GM20000 (cell line): ENCODE data around the gene SLC39A11.

Experiments used
- DNase-seq: peaks from one replicate; pipeline ENCODE4 v3.0.0; 2012; ENCODE audit warnings: low spot score
- CTCF ChIP-seq: IDR thresholded peaks from 2 replicates; pipeline ENCODE4 v1.5.1; 2012; ENCODE audit warnings: mild to moderate bottlenecking, control low read depth; ENCODE audit errors: extremely low read depth, missing control alignments

The SLC39A11 gene

DNA sequence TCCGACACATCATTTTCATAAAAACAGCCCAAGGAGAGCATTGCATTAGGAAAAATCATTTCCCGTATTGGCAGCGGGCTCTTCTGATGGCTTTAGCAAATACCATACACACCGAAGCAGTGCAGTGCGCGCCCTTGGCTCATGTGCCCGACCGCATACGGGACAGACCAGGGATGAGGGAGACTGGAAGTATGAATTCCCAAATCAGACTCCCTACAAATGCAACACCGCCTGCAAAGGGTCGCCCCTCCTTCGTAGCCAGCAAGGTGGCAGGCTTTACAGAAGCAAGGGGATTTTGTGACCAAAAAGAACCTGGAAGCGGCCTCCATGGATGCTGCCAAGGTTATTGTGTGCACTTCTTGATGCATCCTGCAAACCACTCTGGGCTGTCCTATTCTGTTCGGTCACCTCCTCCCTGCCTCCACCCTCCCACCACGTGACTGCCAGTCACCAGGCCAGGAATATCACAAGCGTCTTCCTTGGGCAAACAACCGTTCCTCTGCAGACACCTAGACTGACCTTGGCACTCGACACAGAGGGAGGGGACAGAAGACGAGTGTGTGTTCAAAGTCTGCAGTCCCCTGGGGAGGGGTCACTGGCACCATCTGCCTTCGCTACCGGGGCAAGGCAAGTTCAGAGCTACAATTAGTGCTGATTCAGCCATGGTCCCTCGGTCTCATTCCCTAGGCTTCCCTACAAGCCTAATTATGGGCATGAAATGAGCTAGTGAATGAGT is 460.4 kb downstream of the SLC39A11 start:
- no peak for TF ChIP-seq CTCF
- DNase-seq: no peak

- DNase-seq: no peak
- no peak for TF ChIP-seq CTCF
Measured at GRCh38 chr17:72631568-72631948, 460.9 kb downstream of the SLC39A11 start.

DNA sequence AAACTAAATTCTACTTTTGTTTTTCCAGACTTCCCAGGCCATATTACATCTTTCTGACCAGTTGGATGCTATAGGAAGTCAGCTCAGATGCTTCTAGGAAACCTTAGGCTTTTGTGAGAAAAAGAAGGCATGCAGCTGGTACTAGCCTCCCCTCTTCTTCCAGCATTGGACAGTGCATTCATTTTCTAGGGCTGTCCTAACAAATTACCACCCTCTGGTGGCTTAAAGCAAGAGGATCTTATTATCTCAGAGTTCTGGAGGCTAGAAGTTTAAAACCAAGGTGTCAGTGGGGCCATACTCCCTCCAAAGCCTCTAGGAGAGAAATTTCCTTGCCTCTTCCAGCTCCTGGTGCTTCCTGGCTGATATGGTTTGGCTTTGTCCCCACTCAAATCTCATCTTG is 467.8 kb downstream of the SLC39A11 start:
- no peak for DNase-seq
- no peak for TF ChIP-seq CTCF

- no peak for TF ChIP-seq CTCF
- no peak for DNase-seq
Measured at GRCh38 chr17:72624226-72624625, 468.3 kb downstream of the SLC39A11 start.

- TF ChIP-seq CTCF: no peak
- no peak for DNase-seq
Measured at GRCh38 chr17:72622661-72623433, 469.6 kb downstream of the SLC39A11 start.

- no peak for DNase-seq
- TF ChIP-seq CTCF: no peak
Measured at GRCh38 chr17:72619976-72620650, 472.4 kb downstream of the SLC39A11 start.

DNA sequence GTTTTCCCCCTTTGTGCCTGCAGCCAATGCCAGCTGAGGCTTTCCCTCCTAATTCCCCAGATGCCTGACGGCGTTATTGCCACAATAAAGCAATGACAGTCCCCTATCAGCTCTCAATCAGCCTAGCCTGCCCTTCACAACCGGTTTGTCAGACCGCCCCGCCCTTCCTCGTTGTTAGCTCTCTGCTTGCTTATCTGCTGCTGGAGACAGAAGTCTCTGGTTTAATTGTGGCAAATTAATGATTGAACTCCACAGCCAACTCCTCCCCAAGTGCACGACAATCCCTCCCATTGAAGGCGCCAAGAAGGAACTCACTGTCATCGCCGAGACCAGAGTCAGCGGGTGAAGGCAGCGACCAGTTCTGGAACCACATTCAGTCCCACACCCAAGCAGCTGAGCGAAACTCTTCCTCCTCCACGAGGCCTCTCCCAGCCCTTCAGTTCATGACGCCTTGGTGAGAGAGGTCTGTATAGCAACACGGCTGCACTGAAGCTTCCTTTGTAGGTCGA is 474.4 kb downstream of the SLC39A11 start:
- no peak for TF ChIP-seq CTCF
- DNase-seq: no peak
